ENCODE data around the gene SFTPB.
"Not testable (repeated sequence)": the region's sequence is repeated elsewhere in the genome, so short reads cannot be mapped to it uniquely, and the experiment has no call there.

DNA sequence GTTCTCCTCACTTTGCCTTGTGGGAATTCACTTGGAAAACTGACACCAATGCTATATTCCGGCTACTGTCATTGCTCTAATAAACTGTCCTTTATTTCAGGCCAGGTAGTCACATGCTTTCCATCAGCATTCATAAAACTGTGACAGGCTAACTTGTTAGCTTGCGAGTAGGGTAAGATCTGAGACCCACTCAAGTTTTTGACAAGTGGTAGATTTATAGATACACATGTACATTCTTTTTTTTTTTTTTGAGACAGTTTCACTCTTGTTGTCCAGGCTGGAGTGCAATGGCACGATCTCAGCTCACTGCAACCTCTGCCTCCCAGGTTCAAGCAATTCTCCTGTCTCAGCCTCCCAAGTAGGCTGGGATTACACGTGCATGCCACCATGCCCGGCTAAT is 50.3 kb downstream of the SFTPB start:
- TF ChIP-seq, protein P1, sequence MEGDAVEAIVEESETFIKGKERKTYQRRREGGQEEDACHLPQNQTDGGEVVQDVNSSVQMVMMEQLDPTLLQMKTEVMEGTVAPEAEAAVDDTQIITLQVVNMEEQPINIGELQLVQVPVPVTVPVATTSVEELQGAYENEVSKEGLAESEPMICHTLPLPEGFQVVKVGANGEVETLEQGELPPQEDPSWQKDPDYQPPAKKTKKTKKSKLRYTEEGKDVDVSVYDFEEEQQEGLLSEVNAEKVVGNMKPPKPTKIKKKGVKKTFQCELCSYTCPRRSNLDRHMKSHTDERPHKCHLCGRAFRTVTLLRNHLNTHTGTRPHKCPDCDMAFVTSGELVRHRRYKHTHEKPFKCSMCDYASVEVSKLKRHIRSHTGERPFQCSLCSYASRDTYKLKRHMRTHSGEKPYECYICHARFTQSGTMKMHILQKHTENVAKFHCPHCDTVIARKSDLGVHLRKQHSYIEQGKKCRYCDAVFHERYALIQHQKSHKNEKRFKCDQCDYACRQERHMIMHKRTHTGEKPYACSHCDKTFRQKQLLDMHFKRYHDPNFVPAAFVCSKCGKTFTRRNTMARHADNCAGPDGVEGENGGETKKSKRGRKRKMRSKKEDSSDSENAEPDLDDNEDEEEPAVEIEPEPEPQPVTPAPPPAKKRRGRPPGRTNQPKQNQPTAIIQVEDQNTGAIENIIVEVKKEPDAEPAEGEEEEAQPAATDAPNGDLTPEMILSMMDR (IDR thresholded peaks at IDR 0.05; ENCODE audit: low read depth, low read length, missing input control), result not testable (repeated sequence)
- TF ChIP-seq ZBTB33 (IDR thresholded peaks at IDR 0.05), result not testable (repeated sequence)

Data from liver (tissue), 2 donors.